ENCODE results near the gene SEC11A.

Gene SEC11A

GRCh38 chr15:84661001-84661400, 54.9 kb downstream of the SEC11A start:
- Histone ChIP-seq H3K9me3 (ENCODE audit: control insufficient read depth, insufficient read depth, low read length) (no peaks in the 10 kb centered on the region), H3K4me3 (ENCODE audit: low read length) (no peak overlapping the region), H3K79me2 (ENCODE audit: control insufficient read depth, low read length) (no peaks in the 10 kb centered on the region), H3K27ac (ENCODE audit: low read depth, low read length) (no peak overlapping the region), H3K4me1 (ENCODE audit: control insufficient read depth, low read length) (peaks cover 29% of the 10 kb centered on the region), H3K27me3 (ENCODE audit: control insufficient read depth, low read length) (peaks cover 5% of the 10 kb centered on the region), H3K4me2 (ENCODE audit: low read length) (no peak overlapping the region), H3K9me2 (replicated peaks; ENCODE audit: control insufficient read depth, low read length) (no peaks in the 10 kb centered on the region), H3K36me3 (ENCODE audit: control insufficient read depth, low read length) (0 out of 2 replicates have a peak, but pooled peaks cover 5% of the 10 kb centered on the region), H3F3A (ENCODE audit: control insufficient read depth, insufficient read depth) (peaks cover 10% of the 10 kb centered on the region), H4K20me1 (ENCODE audit: control insufficient read depth, insufficient read depth, low read depth, low read length) (no peaks in the 10 kb centered on the region)
- no peak for TF ChIP-seq EZH2phosphoT487 (IDR thresholded peaks at IDR 0.05; ENCODE audit: borderline replicate concordance, low read length)
- no peak for TF ChIP-seq CTCF (IDR thresholded peaks at IDR 0.05; ENCODE audit: low read depth, low read length, poor library complexity, severe bottlenecking)

GRCh38 chr15:84659904-84660781, 55.8 kb downstream of the SEC11A start:
- Histone ChIP-seq H4K20me1 (ENCODE audit: control insufficient read depth, insufficient read depth, low read depth, low read length) (no peaks in the 10 kb centered on the region), H3K4me3 (ENCODE audit: low read length) (no peak overlapping the region), H3K9me3 (ENCODE audit: control insufficient read depth, insufficient read depth, low read length) (no peaks in the 10 kb centered on the region), H3K4me1 (ENCODE audit: control insufficient read depth, low read length) (peaks cover 29% of the 10 kb centered on the region), H3K79me2 (ENCODE audit: control insufficient read depth, low read length) (no peaks in the 10 kb centered on the region), H3K27ac (ENCODE audit: low read depth, low read length) (no peak overlapping the region), H3K4me2 (ENCODE audit: low read length) (no peak overlapping the region), H3F3A (ENCODE audit: control insufficient read depth, insufficient read depth) (peaks cover 15% of the 10 kb centered on the region), H3K9me2 (replicated peaks; ENCODE audit: control insufficient read depth, low read length) (no peaks in the 10 kb centered on the region), H3K27me3 (ENCODE audit: control insufficient read depth, low read length) (peaks cover 5% of the 10 kb centered on the region), H3K36me3 (ENCODE audit: control insufficient read depth, low read length) (no peaks in the 10 kb centered on the region)
- no peak for TF ChIP-seq CTCF (IDR thresholded peaks at IDR 0.05; ENCODE audit: low read depth, low read length, poor library complexity, severe bottlenecking)
- TF ChIP-seq EZH2phosphoT487 (IDR thresholded peaks at IDR 0.05; ENCODE audit: borderline replicate concordance, low read length) = no peak

GRCh38 chr15:84658788-84659411, 57.0 kb downstream of the SEC11A start:
- no peaks in the 10 kb centered on the region for H3K9me3 ChIP-seq (ENCODE audit: control insufficient read depth, insufficient read depth, low read length)
- peak overlapping the region; percentile 74 for H3K4me3 ChIP-seq (ENCODE audit: low read length)
- peaks cover 18% of the 10 kb centered on the region for H3F3A ChIP-seq (ENCODE audit: control insufficient read depth, insufficient read depth)
- H4K20me1 ChIP-seq (ENCODE audit: control insufficient read depth, insufficient read depth, low read depth, low read length) = no peaks in the 10 kb centered on the region
- peaks cover 34% of the 10 kb centered on the region for H3K4me1 ChIP-seq (ENCODE audit: control insufficient read depth, low read length)
- peaks cover 1% of the 10 kb centered on the region; the same call in 1 of the 2 replicates for H3K36me3 ChIP-seq (ENCODE audit: control insufficient read depth, low read length)
- TF ChIP-seq CTCF (IDR thresholded peaks at IDR 0.05; ENCODE audit: low read depth, low read length, poor library complexity, severe bottlenecking) = no peak
- no peak for TF ChIP-seq EZH2phosphoT487 (IDR thresholded peaks at IDR 0.05; ENCODE audit: borderline replicate concordance, low read length)
- H3K27ac ChIP-seq (ENCODE audit: low read depth, low read length) = peak overlapping the region; percentile 53
- H3K4me2 ChIP-seq (ENCODE audit: low read length) = peak overlapping the region; percentile 82
- H3K9me2 ChIP-seq (replicated peaks; ENCODE audit: control insufficient read depth, low read length) = no peaks in the 10 kb centered on the region
- H3K27me3 ChIP-seq (ENCODE audit: control insufficient read depth, low read length) = peaks cover 5% of the 10 kb centered on the region
- peaks cover 2% of the 10 kb centered on the region for H3K79me2 ChIP-seq (ENCODE audit: control insufficient read depth, low read length)

Measured in DOHH2 (cell line).